Right lobe of liver (tissue), 6 donors: ENCODE data around the gene GH1. TPM values are rescaled to one million over a fixed set of nuclear protein-coding genes. Genes with fewer than 3 reads are reported as not detected.

ENCODE experiments used
- ATAC-seq, 4 donors: fragments of 200-7000 bp; cut with Tn5 transposase; one replicate each; pipeline ENCODE4 v1.9.1; 2020; ENCODE audit warnings: mild to moderate bottlenecking in 4 of 4, moderate library complexity in 4 of 4
- DNase-seq, 3 donors: peaks; one replicate each; pipeline ENCODE4 v3.0.0-alpha.2; 2020
- H3K27ac ChIP-seq, 3 donors: fragments of 200-600 bp; one replicate each; pipeline ENCODE4 v1.8.0; 2022
- H3K27me3 ChIP-seq, 2 donors: fragments of 200-600 bp; one replicate each; pipeline ENCODE4 v1.8.0; 2022
- H3K36me3 ChIP-seq, 4 donors: fragments of 200-600 bp; sonication (generic) in 1 of 4; one replicate each; pipeline versions ENCODE4 v1.5.1 to v1.8.0; 2017 to 2022; ENCODE audit warnings: control low read depth in 1 of 4
- H3K4me1 ChIP-seq, 4 donors: fragments of 200-600 bp; sonication (generic) in 1 of 4; one replicate each; pipeline versions ENCODE4 v1.5.1 to v1.8.0; 2017 to 2022; ENCODE audit warnings: control low read depth in 1 of 4
- H3K4me3 ChIP-seq, 3 donors: fragments of 200-600 bp; one replicate each; pipeline ENCODE4 v1.8.0; 2022
- H3K9me3 ChIP-seq, 4 donors: fragments of 200-600 bp; sonication (generic) in 1 of 4; one replicate each; pipeline versions ENCODE4 v1.5.1 to v1.8.0; 2017 to 2022; ENCODE audit warnings: control low read depth in 1 of 4
- CTCF ChIP-seq, 4 donors: fragments of 200-600 bp in 3 of 4; fragments of 450-650 bp in 1 of 4; IDR thresholded peaks; one replicate each; pipeline versions ENCODE4 v1.5.1 to v1.8.0; 2016 to 2022; ENCODE audit warnings: antibody characterized with exemption in 4 of 4, mild to moderate bottlenecking in 2 of 4
- POLR2A ChIP-seq: fragments of 450-650 bp; IDR thresholded peaks from one replicate; pipeline ENCODE4 v1.6.1; 2017; ENCODE audit warnings: antibody characterized with exemption, mild to moderate bottlenecking
- WGBS: methylation state at CpG from one replicate; pipeline ENCODE4 v1.1.6; 2018; ENCODE audit warnings: low coverage, low lambda C conversion rate; ENCODE audit not compliant: insufficient coverage; ENCODE audit errors: missing lambda C conversion rate; 5-methylcytosine and 5-hydroxymethylcytosine counted together
- intact Hi-C, 2 donors: fragments of 100-400 bp; cut with DNase I; formaldehyde crosslinking; loops; one replicate each; pipeline versions ENCODE4 v1.11.2 to v1.14.1; 2022
- total RNA-seq, 6 experiments: library from RNA; depleted of rRNA in 2 of 6; stranded (reverse); fragments of >200 nt in 2 of 6; fragmentation: NEBNext Ultra II Directional in 3 of 6; extraction: Animal tissue kit (Norgen Biotek cat#: 25700) in 3 of 6; gene quantifications; one replicate each; pipeline versions ENCODE4 v1.1.0 to v1.2.4, GENCODE V29; 2016 to 2023
- donor health status: DM: no; HTN: yes; CAD: no.
- donor health status: DM: no; HTN: no; CAD: no.
- donor health status: DM: no; HTN: no; CAD: no.
- donor health status: DM: no; HTN: yes; CAD: no.
- donor health status: DM: no; HTN: yes; CAD: no.

GH1 gene
- total RNA-seq, 6 experiments from 2014 or later = not detected

- no peak for TF ChIP-seq POLR2A
- TF ChIP-seq CTCF (IDR thresholded peaks at IDR 0.05) = no peak
- Histone ChIP-seq H3K36me3 (no peaks in the 10 kb centered on the region), H3K9me3 (no peaks in the 10 kb centered on the region), H3K27me3 (no peaks in the 10 kb centered on the region), H3K4me3 (no peak overlapping the region), H3K27ac (no peak overlapping the region), H3K4me1 (no peaks in the 10 kb centered on the region)
- ATAC-seq (no peak), DNase-seq (no peak)
- intact Hi-C loops = no loop called here
- WGBS = 53% methylated on average over 2 of the region's 4 CpGs
Measured at GRCh38 chr17:63955791-63956190, 37.2 kb upstream of the GH1 start.

- Histone ChIP-seq H3K36me3 (no peaks in the 10 kb centered on the region), H3K27me3 (no peaks in the 10 kb centered on the region), H3K27ac (no peak overlapping the region), H3K9me3 (no peaks in the 10 kb centered on the region), H3K4me3 (no peak overlapping the region), H3K4me1 (no peaks in the 10 kb centered on the region)
- DNase-seq (no peak), ATAC-seq (no peak)
- intact Hi-C loops = no loop called here
- 25% methylated on average over 3 of the region's 11 CpGs for WGBS
- no peak for TF ChIP-seq CTCF (IDR thresholded peaks at IDR 0.05)
- TF ChIP-seq POLR2A = no peak
Measured at GRCh38 chr17:63955232-63955631, 36.6 kb upstream of the GH1 start.

DNA sequence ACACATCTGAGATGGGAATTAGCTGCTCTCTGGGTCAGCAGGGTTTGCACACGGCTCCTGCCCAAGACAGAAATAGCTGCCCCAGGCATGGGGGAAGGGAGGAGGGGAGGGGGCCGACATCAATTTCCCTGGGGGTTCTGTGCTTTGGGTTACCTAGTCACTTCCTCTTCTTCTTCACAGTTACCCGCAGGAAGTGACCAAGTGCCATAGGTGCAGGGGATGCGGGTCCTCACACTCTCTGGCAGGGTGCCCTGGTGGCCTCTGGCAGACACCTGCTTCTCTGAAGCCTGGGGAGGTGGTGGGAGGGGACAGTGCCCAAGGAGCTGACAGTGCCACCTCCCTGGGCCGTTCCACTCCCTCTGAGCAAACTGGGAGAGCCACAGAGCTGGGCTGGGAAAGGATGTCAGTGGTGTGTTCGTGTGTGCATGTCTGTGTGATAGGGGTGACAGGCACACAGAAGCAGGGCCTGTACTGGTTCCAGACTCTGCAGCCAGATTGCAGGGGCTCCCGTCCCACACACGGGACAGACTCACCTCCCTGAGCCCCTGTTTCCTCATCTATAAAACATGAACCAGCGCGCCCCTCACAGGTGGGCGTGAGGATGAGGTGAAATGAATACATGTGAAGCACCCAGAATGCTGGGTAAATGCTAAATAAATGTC lies 35.9 kb upstream of the GH1 start:
- H3K36me3 ChIP-seq = no peaks in the 10 kb centered on the region
- H3K27ac ChIP-seq = no peak overlapping the region
- no peak overlapping the region for H3K4me3 ChIP-seq
- intact Hi-C loops = no loop called here
- no peaks in the 10 kb centered on the region for H3K9me3 ChIP-seq
- WGBS = 48% methylated on average over 7 of the region's 11 CpGs
- no peaks in the 10 kb centered on the region for H3K27me3 ChIP-seq
- no peak for TF ChIP-seq CTCF (IDR thresholded peaks at IDR 0.05)
- no peak for TF ChIP-seq POLR2A
- no peaks in the 10 kb centered on the region for H3K4me1 ChIP-seq
- ATAC-seq = peak in 1 of 4 donors; percentile 14
- no peak for DNase-seq

DNA sequence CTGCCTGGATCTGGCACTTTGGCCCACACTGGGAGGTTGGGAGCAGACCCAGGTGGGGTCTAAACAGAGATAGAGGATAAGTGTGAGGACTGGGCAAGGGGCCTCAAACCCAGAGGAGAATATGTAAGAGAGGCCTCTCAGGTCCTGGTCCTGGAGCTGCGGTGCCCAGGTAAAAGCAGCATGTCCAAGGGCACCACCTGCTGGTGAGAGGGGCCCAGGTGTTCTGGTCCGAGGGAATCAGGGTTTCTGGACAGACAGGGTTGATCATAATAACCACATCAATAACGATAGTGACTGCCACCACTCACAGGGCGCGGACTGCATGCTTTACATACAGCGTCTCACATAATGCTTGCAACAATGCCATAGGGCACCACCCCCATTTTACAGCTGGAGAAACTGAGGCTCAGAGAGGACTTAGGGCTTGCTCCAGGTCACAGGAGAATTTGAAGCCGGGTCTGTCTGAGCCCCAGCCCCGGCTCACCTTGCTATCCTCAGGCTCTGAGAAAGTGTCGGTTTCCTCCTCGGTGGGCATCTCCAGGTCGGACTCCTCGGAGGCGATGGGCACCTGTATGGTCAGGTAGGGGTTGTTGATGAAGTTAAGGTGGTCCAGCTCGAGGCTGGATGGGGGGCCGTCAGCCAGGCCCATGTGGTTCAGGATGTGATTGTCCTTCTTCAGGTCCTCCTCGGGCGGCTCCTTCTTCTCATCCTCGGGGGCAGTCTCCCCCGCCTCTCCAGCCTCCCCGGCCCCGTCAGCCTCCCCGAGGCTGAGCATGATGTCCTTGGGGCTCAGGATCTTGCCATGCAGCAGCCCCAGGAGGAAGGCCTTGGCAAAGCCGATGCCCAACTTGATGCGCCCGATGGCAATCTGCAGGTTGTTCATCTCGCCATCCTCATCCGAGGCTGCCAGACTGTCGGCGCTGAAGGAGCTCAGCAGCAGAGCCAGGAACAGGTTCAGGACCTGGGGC lies 32.6 kb upstream of the GH1 start:
- H3K27ac ChIP-seq = no peak overlapping the region
- H3K4me3 ChIP-seq = no peak overlapping the region
- H3K36me3 ChIP-seq = no peaks in the 10 kb centered on the region
- no peaks in the 10 kb centered on the region for H3K4me1 ChIP-seq
- intact Hi-C loops = no loop called here
- no peaks in the 10 kb centered on the region for H3K27me3 ChIP-seq
- ATAC-seq = peak; percentile 54 to 67 (median 64)
- TF ChIP-seq POLR2A (no peak), CTCF (IDR thresholded peaks at IDR 0.05) (peak; percentile 40 to 75 (median 60))
- H3K9me3 ChIP-seq = no peaks in the 10 kb centered on the region
- DNase-seq = peak in 1 of 3 donors; percentile 55
- 30% methylated on average over 6 of the region's 29 CpGs for WGBS
